ENCODE measurements around the gene LHX2.

LHX2 gene

DNA sequence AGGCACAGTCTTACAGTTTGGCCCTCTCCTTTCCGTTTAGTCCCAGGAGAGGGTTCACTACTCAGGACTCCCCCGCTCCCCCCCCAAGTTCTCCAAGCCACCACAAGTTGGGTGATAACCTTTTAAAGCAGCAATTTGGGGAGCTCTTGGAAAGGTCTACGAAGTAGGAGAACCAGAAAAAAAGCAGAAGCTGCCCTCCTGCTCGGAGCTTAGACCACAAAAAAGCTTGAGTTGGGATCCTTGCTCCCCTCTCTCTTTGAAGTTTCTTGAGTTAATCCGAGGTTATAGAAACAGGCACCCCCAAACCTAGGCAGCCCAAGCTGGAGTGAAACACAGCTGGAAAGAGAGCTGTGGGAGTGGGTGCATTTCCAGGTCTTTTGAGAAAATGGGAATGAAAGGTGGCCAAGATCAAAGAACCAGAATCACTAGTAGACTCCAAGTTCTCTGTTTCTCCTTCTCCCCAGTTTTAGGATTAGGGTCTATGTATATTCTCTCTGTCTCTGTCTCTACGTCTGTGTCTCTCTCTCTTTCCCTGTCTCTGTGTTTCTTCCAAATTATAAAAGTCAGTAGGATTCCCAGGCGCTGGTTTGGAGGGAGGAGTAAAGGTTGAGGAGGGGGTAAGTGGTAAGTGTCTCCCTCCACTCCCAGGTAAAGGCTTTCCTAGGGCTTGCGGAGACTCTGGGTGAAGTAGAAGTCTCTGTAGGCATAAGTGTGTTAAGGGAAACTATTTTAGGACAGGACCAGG lies 2.8 kb downstream of the LHX2 start:
- DNase-seq, result no peak

DNA sequence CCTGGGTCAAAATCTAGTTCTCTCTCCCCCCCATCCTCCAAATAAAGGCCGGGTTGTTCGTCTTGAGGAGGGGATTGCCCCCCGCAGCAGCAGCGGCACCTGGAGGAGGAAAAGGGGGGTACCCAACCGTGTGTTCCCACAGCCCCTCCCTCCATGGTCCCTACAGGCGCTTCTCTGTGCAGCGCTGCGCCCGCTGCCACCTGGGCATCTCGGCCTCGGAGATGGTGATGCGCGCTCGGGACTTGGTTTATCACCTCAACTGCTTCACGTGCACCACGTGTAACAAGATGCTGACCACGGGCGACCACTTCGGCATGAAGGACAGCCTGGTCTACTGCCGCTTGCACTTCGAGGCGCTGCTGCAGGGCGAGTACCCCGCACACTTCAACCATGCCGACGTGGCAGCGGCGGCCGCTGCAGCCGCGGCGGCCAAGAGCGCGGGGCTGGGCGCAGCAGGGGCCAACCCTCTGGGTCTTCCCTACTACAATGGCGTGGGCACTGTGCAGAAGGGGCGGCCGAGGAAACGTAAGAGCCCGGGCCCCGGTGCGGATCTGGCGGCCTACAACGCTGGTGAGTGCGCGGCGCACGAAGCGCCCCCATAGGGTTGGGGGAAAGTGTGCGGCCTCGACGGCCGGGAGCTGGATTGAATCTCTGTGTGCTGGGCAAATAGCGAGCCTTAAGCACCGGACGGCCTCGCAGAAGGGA lies 3.5 kb downstream of the LHX2 start:
- DNase-seq, result no peak

DNA sequence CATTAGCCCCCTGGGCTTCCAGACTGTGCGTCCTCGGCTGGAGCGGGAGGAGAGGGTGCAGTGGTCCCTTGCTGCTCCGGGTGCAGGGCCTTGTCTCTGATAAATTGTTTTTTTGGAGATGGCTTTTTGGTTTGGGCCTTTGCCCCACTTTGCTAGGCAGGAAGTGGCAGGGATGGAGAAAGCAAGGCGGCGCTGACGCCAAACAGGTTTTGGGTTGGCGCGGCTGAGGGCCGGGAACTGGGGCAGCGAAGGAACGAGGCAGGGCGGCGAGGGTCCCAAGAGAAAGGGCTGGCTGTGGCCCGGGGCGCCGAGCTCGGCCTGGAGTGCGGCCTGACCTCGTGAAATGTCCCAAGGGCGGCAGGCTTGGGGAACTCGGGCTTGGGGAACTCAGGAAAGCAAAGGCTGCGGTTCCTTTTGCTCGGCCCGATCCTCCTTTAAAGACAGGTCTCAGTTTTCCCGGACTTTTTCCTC lies 4.1 kb downstream of the LHX2 start:
- DNase-seq, result no peak

DNA sequence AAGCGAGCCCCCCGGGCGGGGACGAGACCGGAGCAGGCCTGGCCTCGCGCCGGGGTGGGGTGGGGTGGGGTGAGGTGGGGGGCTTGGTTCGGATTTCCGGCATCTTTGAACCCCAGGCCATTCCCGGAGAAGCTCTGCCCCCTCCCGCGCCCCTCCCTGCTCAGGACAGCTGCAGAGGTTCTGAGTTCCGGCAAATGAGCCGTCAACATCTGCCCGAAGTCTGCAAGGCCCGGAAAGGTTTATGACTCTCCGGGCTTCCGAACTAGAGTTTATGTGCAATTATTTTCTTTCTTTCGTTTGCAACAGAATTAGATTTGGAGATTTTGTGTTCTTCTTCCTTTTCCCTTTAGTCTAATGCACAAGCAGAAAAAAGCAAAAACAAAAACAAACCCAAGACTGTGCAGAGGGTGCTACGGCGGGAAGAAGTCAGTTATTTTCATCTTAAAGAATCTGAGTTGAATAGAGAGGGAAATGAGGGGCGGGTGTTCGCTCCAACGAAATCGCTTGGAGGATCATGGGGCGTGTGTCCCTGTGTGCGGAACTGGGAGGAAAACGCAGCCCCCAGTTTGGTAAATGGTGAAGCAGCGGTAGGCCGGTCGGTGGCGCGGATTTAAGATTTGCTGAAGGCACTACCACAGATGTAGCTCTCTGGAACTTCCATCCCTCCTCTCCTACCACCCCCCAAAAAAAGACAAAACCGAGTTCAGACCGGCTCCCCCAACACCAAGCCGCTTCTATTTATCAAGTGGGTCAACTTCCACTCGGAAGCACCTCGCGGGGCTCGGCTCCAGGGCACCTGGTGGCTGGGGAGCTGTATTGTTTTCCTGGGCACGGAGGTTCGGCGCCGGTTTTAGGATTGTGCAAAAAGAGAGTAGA lies 4.8 kb downstream of the LHX2 start:
- no peak for DNase-seq

GRCh38 chr9:124017051-124017928 lies 5.7 kb downstream of the LHX2 start:
- DNase-seq, result no peak

DNA sequence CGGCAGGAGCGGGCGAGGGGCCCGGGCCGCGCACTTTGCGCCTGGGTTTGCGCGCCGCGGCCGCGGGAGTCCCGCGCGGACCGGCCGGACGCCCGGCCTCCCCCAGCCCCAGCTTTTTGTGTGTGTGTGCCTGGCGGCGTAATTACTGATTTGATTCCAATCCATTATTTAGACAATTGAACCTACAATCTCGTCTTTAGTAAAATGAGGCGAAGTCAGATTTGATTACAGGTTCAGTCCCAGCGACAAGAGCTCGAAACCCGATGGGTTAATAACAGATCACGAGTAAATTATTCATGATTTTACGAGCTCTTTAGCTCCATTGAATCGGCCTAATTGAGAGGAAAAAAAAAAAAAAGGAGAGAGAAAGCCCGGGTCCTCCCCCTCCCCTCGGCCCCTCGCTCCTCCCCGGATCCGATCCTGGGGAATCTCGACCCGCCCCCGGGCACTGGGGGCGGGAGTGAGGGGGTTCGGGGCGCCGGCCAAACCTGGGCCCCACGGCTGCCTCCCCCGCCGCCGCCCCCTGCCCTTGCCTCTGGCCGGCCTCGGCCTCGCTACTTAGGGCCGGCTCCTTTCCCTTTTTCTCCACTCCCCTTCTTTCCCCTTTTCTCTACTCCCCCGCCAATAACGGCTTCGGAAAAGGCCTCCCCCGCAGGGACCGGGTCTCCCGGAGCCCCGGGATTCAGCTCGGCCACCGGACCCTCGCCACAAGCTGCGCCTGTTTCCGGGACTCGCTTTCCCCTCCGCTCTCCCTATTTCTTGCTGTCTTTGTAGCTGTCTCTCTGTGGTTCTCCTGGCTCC lies 6.6 kb downstream of the LHX2 start:
- DNase-seq, result no peak

GRCh38 chr9:124018730-124019697 lies 7.4 kb downstream of the LHX2 start:
- no peak for DNase-seq

DNA sequence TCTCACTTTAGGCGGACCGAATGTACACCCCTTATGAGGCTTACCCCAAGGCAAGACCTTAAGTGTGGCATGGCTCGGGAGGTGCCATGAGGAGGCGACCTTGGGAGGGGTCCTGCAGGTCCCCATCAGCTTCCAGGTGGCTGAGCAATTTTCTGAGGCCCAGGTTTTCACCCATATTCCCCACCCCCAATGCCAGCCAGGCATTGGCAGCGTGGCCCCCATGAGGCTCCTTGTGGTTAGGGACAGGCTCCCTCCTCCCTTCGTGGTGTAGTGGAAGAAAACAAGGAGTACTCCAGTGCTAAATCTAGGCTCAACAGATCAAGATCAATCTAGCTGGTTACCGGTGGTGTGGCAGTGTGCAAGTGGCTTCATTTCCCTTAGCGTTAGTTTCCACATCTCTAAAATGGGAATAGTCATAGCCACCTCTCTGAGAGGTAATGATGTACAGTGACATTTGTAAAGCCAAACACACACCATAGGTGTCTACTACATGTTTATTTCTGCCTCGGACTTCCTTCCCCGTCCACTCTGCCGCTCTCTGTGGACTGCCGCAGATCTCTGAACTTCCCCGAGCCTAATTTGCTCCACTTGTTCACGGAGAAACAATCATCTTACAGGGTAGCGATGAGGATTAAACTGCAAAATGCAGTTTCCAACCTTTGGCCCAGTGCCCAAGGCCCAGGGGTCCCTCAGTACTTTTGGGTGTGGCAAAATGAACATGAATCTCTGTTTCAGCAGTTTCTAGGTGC lies 8.4 kb downstream of the LHX2 start:
- DNase-seq, result no peak

DNA sequence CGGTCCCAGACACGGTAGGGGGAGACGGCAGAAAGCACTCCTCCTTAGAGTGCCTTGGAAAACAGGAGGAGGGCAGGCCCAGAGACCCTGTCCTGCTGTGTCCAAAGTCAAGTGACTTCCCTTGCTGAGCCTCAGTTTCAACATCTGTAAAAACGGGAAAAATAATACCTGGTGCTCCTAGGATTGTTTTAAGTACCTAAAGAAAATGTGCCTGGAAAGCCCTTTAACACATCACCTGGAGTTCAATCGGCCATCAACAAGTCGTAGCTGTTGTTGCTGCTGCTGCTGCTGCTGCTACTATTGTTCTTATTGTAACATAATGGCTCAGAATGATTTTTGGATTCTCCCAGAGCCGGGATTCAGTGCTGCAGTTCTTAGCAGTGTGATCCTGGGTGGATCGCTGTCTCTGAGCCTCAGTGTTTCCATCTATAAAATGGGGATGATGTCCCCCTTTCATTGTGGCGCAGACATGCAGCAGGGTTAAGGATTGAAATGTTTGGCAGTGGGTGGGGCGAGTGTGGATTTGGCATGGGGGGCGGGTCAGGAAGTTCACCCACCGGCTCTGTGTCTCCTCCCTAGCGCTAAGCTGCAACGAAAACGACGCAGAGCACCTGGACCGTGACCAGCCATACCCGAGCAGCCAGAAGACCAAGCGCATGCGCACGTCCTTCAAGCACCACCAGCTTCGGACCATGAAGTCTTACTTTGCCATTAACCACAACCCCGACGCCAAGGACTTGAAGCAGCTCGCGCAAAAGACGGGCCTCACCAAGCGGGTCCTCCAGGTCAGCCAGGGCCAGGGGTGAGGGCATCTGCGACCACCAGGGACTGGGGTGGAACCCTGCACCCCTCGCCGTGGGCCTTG lies 9.2 kb downstream of the LHX2 start:
- DNase-seq, result no peak

GRCh38 chr9:124021385-124021769 lies 9.8 kb downstream of the LHX2 start:
- no peak for DNase-seq

DNA sequence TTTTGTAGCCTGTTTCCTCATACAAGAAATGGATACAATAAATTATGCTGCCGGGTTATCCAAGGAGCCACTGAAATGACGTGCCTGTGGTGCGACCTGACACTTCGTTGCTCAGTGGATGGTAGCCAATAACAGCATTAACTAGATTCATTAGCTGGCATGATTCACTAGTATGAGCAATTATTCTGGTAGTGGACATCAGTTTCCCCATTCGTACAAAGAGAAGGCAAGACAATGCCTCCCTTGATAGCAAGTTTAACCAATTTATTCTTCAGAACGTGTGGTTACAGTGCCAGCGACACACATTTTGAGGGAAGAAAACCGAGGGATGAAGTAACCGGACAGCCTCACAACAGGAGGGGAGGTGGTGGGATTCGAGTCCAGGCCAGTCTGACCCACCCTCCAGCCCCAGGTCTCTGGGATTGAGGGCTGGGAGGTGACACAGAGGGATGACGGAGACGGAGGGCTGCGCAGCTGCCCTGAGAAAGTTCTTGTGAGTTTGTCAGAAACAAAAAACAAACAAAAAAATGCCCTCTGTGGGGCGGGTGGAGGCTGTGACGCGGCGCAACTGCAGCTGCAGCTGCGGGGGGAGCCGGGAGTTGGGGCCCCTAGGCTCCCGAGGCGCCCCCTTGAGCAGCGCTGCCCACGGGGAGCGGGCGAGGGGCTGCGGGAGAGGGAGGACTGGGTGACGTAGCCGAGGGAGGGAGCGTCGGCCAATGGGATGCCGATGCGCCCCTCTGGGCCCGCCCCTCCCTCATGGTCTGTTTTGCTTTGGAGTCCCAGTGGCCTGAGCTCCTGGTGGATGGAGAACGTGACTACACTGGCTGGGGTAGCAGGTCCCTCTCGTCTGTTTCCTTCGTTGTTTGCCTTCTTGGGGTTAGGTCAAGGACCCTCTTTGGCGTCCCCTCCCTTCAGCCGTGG lies 10.9 kb downstream of the LHX2 start:
- DNase-seq, result no peak

- no peak for DNase-seq
Measured at GRCh38 chr9:124024107-124024506, 12.5 kb downstream of the LHX2 start.

GRCh38 chr9:124029617-124030016 lies 18.0 kb downstream of the LHX2 start:
- DNase-seq, result no peak

DNA sequence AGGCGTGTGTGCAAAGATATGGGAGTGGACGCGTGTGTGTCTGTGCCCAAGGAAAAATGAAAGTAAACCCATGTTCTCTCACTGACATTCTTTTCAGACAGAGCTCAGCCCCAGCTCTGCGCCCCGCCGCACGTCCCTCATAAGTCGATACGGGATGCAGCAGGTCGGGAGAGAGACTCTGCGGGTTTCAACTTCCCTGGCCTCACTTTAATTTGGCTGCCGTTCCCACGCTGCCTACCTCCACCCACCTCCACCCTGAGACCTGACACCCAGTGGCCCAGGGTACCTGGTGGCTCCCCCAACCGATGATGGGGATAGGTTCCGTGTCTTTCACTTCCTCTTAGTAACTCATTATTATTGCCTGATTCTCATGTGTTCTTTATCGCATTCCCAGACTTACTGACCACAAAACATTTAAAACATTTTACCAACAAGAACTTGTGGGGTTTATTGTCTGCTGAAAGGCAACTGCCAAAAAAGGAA lies 19.4 kb downstream of the LHX2 start:
- no peak for DNase-seq

DNA sequence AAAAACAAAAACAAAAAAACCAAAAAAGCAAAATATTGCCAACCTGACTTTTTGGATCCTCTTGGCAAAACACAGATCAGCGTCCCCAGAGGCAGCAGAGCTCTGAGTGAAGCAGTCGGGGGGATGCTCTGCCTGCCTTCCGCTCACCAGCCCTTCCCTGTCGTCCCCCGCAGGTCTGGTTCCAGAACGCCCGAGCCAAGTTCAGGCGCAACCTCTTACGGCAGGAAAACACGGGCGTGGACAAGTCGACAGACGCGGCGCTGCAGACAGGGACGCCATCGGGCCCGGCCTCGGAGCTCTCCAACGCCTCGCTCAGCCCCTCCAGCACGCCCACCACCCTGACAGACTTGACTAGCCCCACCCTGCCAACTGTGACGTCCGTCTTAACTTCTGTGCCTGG lies 20.7 kb downstream of the LHX2 start:
- DNase-seq, result no peak

GRCh38 chr9:124033348-124033747 lies 21.8 kb downstream of the LHX2 start:
- DNase-seq, result no peak

- no peak for DNase-seq
Measured at GRCh38 chr9:124033967-124034366, 22.4 kb downstream of the LHX2 start.

Data from NCI-H510A treated with DMSO at 0.1 percent for 48 hours (cell line).